ENCODE results near the gene ZG16B. TPM values are rescaled to one million over a fixed set of nuclear protein-coding genes. Genes with fewer than 3 reads are reported as not detected.

ZG16B gene
- total RNA-seq, 1 donor: 0.27 TPM

- no peak overlapping the region for H3K4me3 ChIP-seq (ENCODE audit: low read depth, low read length)
- DNase-seq (ENCODE audit: low read depth): no peak
- no peak for TF ChIP-seq CTCF (IDR thresholded peaks at IDR 0.05; ENCODE audit: insufficient read depth, low read length)
Measured at GRCh38 chr16:2804728-2805127, 25.4 kb upstream of the ZG16B start.

- no peak for TF ChIP-seq CTCF (IDR thresholded peaks at IDR 0.05; ENCODE audit: insufficient read depth, low read length)
- DNase-seq (ENCODE audit: low read depth): no peak
- H3K4me3 ChIP-seq (ENCODE audit: low read depth, low read length): no peak overlapping the region
Measured at GRCh38 chr16:2806286-2806685, 23.8 kb upstream of the ZG16B start.

GRCh38 chr16:2808181-2808580 is 21.9 kb upstream of the ZG16B start:
- no peak for DNase-seq (ENCODE audit: low read depth)
- H3K4me3 ChIP-seq (ENCODE audit: low read depth, low read length): no peak overlapping the region
- TF ChIP-seq CTCF (IDR thresholded peaks at IDR 0.05; ENCODE audit: insufficient read depth, low read length): no peak

GRCh38 chr16:2809149-2809760 is 20.8 kb upstream of the ZG16B start:
- no peak for DNase-seq (ENCODE audit: low read depth)
- TF ChIP-seq CTCF (IDR thresholded peaks at IDR 0.05; ENCODE audit: insufficient read depth, low read length): no peak
- no peak overlapping the region for H3K4me3 ChIP-seq (ENCODE audit: low read depth, low read length)

GRCh38 chr16:2810651-2811050 is 19.5 kb upstream of the ZG16B start:
- no peak overlapping the region for H3K4me3 ChIP-seq (ENCODE audit: low read depth, low read length)
- DNase-seq (ENCODE audit: low read depth): no peak
- no peak for TF ChIP-seq CTCF (IDR thresholded peaks at IDR 0.05; ENCODE audit: insufficient read depth, low read length)

- no peak for TF ChIP-seq CTCF (IDR thresholded peaks at IDR 0.05; ENCODE audit: insufficient read depth, low read length)
- no peak overlapping the region for H3K4me3 ChIP-seq (ENCODE audit: low read depth, low read length)
- no peak for DNase-seq (ENCODE audit: low read depth)
Measured at GRCh38 chr16:2811703-2812471, 18.2 kb upstream of the ZG16B start.
